Measurements from ENCODE around the gene FBXO48.

GRCh38 chr2:68416081-68416675 is 50.9 kb downstream of the FBXO48 start:
- TF ChIP-seq CTCF (conservative IDR thresholded peaks at IDR 0.05 in 1 of 2, IDR thresholded peaks at IDR 0.05 in 1 of 2; ENCODE audit: extremely low read depth in 1 of 2, insufficient read depth in 1 of 2, low read depth in 1 of 2, low read length in 2 of 2) = no peak
- no peak for TF ChIP-seq EZH2 (IDR thresholded peaks at IDR 0.05; ENCODE audit: borderline replicate concordance, low read length)
